Skin of body (tissue), 2 donors: ENCODE measurements around the gene RCSD1. TPM values are rescaled to one million over a fixed set of nuclear protein-coding genes. Genes with fewer than 3 reads are reported as not detected.
"Not testable (repeated sequence)": the region's sequence is repeated elsewhere in the genome, so short reads cannot be mapped to it uniquely, and the experiment has no call there.

ENCODE experiments used
- DNase-seq: peaks from one replicate; lab custom pipeline; 2025; lab: John Stamatoyannopoulos, UW
- total RNA-seq: library from RNA; depleted of rRNA; stranded (reverse); fragments of >200 nt; gene quantifications from one replicate; pipeline ENCODE4 v1.2.3, GENCODE V29; 2014

The RCSD1 gene
- total RNA-seq = 13.0 TPM

- no peak for DNase-seq
Measured at GRCh38 chr1:167629681-167630567, at the start of gene RCSD1. RCSD1 (plus strand) TSS chr1:167630232; CDS start chr1:167630424, 192 bp downstream.

- no peak for DNase-seq
Measured at GRCh38 chr1:167582064-167582463, 48.0 kb upstream of the RCSD1 start.

- DNase-seq = no peak
Measured at GRCh38 chr1:167582722-167583121, 47.3 kb upstream of the RCSD1 start.

- DNase-seq = no peak
Measured at GRCh38 chr1:167584581-167584980, 45.5 kb upstream of the RCSD1 start.

- DNase-seq = no peak
Measured at GRCh38 chr1:167587342-167587741, 42.7 kb upstream of the RCSD1 start.

- DNase-seq = no peak
Measured at GRCh38 chr1:167587872-167588271, 42.2 kb upstream of the RCSD1 start.

- no peak for DNase-seq
Measured at GRCh38 chr1:167588361-167588760, 41.7 kb upstream of the RCSD1 start.

GRCh38 chr1:167592475-167592874, 37.6 kb upstream of the RCSD1 start:
- no peak for DNase-seq

- DNase-seq = no peak
Measured at GRCh38 chr1:167593860-167594259, 36.2 kb upstream of the RCSD1 start.

- no peak for DNase-seq
Measured at GRCh38 chr1:167594822-167595221, 35.2 kb upstream of the RCSD1 start.

GRCh38 chr1:167599957-167600581, 30.0 kb upstream of the RCSD1 start:
- DNase-seq = no peak

- DNase-seq = no peak
Measured at GRCh38 chr1:167601442-167602383, 28.3 kb upstream of the RCSD1 start.

- no peak for DNase-seq
Measured at GRCh38 chr1:167602840-167603239, 27.2 kb upstream of the RCSD1 start.

- DNase-seq = no peak
Measured at GRCh38 chr1:167605576-167605975, 24.5 kb upstream of the RCSD1 start.

- DNase-seq = no peak
Measured at GRCh38 chr1:167611983-167612382, 18.0 kb upstream of the RCSD1 start.

GRCh38 chr1:167612587-167613385, 17.2 kb upstream of the RCSD1 start:
- no peak for DNase-seq

GRCh38 chr1:167613984-167614383, 16.0 kb upstream of the RCSD1 start:
- not testable (repeated sequence) for DNase-seq

- no peak for DNase-seq
Measured at GRCh38 chr1:167614851-167615250, 15.2 kb upstream of the RCSD1 start.

- DNase-seq = no peak
Measured at GRCh38 chr1:167616521-167616920, 13.5 kb upstream of the RCSD1 start.
